Measurements from ENCODE around the gene NTRK3.

NTRK3 gene

GRCh38 chr15:88018869-88019641 is 237.5 kb downstream of the NTRK3 start:
- no peak overlapping the region for H3K27ac ChIP-seq (replicated peaks)
- TF ChIP-seq GABPA (IDR thresholded peaks at IDR 0.05; ENCODE audit: low read depth) (no peak), SPI1 (IDR thresholded peaks at IDR 0.05; ENCODE audit: borderline replicate concordance, low read depth) (no peak), POLR2AphosphoS5 (IDR thresholded peaks at IDR 0.05; ENCODE audit: low read depth) (no peak), REST (IDR thresholded peaks at IDR 0.05; ENCODE audit: insufficient replicate concordance, low read depth) (no peak), CTCF (IDR thresholded peaks at IDR 0.05; ENCODE audit: insufficient read depth, low read length) (no peak)

GRCh38 chr15:88017753-88018152 is 238.8 kb downstream of the NTRK3 start:
- no peak for TF ChIP-seq GABPA (IDR thresholded peaks at IDR 0.05; ENCODE audit: low read depth)
- TF ChIP-seq SPI1 (IDR thresholded peaks at IDR 0.05; ENCODE audit: borderline replicate concordance, low read depth): no peak
- no peak for TF ChIP-seq POLR2AphosphoS5 (IDR thresholded peaks at IDR 0.05; ENCODE audit: low read depth)
- no peak for TF ChIP-seq CTCF (IDR thresholded peaks at IDR 0.05; ENCODE audit: insufficient read depth, low read length)
- no peak for TF ChIP-seq REST (IDR thresholded peaks at IDR 0.05; ENCODE audit: insufficient replicate concordance, low read depth)
- Histone ChIP-seq H3K4me3 (replicated peaks; ENCODE audit: insufficient read depth, low read length) (no peak overlapping the region), H3K27me3 (ENCODE audit: insufficient read depth, poor library complexity, severe bottlenecking) (no peaks in the 10 kb centered on the region), H3K27ac (replicated peaks) (no peak overlapping the region)
- DNase-seq (ENCODE audit: low read depth in 1 of 2, low spot score in 1 of 2): no peak

More at GRCh38 chr15:88018869-88019641, 237.5 kb downstream of the NTRK3 start:
- H3K27me3 ChIP-seq (ENCODE audit: insufficient read depth, poor library complexity, severe bottlenecking): no peaks in the 10 kb centered on the region
- no peak for DNase-seq (ENCODE audit: low read depth in 1 of 2, low spot score in 1 of 2)
- no peak overlapping the region for H3K4me3 ChIP-seq (replicated peaks; ENCODE audit: insufficient read depth, low read length)

GRCh38 chr15:88016406-88016805 is 240.1 kb downstream of the NTRK3 start:
- no peak for DNase-seq (ENCODE audit: low read depth in 1 of 2, low spot score in 1 of 2)
- Histone ChIP-seq H3K27ac (replicated peaks) (no peak overlapping the region), H3K4me3 (replicated peaks; ENCODE audit: insufficient read depth, low read length) (no peak overlapping the region), H3K27me3 (ENCODE audit: insufficient read depth, poor library complexity, severe bottlenecking) (no peaks in the 10 kb centered on the region)
- no peak for TF ChIP-seq REST (IDR thresholded peaks at IDR 0.05; ENCODE audit: insufficient replicate concordance, low read depth)
- TF ChIP-seq CTCF (IDR thresholded peaks at IDR 0.05; ENCODE audit: insufficient read depth, low read length): no peak
- TF ChIP-seq GABPA (IDR thresholded peaks at IDR 0.05; ENCODE audit: low read depth): no peak
